OCI-LY3 (cell line): ENCODE measurements around the gene ZBTB22.

ENCODE experiments used
- H2AFZ ChIP-seq: fragments of 200-600, 300-600 bp; shearing (Covaris generic); 2 replicates; pipeline ENCODE4 v1.6.0; 2014; ENCODE audit warnings: antibody characterized with exemption, low read depth, low read length
- H3K27ac ChIP-seq: fragments of 200-600, 300-600 bp; sonication (generic); 2 replicates; pipeline ENCODE4 v1.5.1; 2014; ENCODE audit warnings: mild to moderate bottlenecking, low read length, moderate library complexity, mixed read lengths
- H3K27me3 ChIP-seq: fragments of 200-600, 300-600 bp; sonication (generic); 2 replicates; pipeline ENCODE4 v1.6.1; 2014; ENCODE audit warnings: low read depth, low read length, mixed read lengths
- H3K36me3 ChIP-seq: fragments of 200-600, 300-600 bp; sonication (generic); replicated peaks from 2 replicates; pipeline ENCODE3; 2014; ENCODE audit warnings: low read depth, low read length, mixed read lengths
- H3K4me1 ChIP-seq: fragments of 300-600, 200-600 bp; sonication (generic); 2 replicates; pipeline ENCODE4 v1.6.1; 2014; ENCODE audit warnings: low read length, mixed read lengths
- H3K4me2 ChIP-seq: fragments of 200-600, 300-600 bp; sonication (generic); 2 replicates; pipeline ENCODE4 v1.6.1; 2014; ENCODE audit warnings: low read length, mixed read lengths
- H3K4me3 ChIP-seq: fragments of 300-600, 200-600 bp; sonication (generic); 2 replicates; pipeline ENCODE4 v1.5.1; 2014; ENCODE audit warnings: antibody characterized with exemption, mild to moderate bottlenecking, low read length, moderate library complexity
- H3K79me2 ChIP-seq: fragments of 300-600, 200-600 bp; shearing (Covaris generic); 2 replicates; pipeline ENCODE4 v1.6.1; 2014; ENCODE audit warnings: mild to moderate bottlenecking, low read length, mixed read lengths
- H3K9ac ChIP-seq: fragments of 300-600, 200-600 bp; shearing (Covaris generic); 2 replicates; pipeline ENCODE4 v1.6.0; 2014; ENCODE audit warnings: mild to moderate bottlenecking, low read length, moderate library complexity
- H3K9me3 ChIP-seq: fragments of 200-600, 300-600 bp; shearing (Covaris generic); 2 replicates; pipeline ENCODE4 v1.6.1; 2014; ENCODE audit warnings: low read length, mixed read lengths; ENCODE audit not compliant: insufficient read depth
- H4K20me1 ChIP-seq: fragments of 200-600, 300-600 bp; sonication (generic); 2 replicates; pipeline ENCODE4 v1.6.1; 2016; ENCODE audit warnings: low read length, mixed read lengths; ENCODE audit not compliant: insufficient read depth
- CTCF ChIP-seq: fragments of 200-600, 300-600 bp; sonication (generic); IDR thresholded peaks from 2 replicates; pipeline ENCODE4 v1.5.1; 2014; ENCODE audit warnings: antibody characterized with exemption, low read length, low read depth
- EZH2phosphoT487 ChIP-seq: fragments of 200-600 bp; shearing (Covaris generic); IDR thresholded peaks from 2 replicates; pipeline ENCODE4 v1.6.1; 2018; ENCODE audit warnings: antibody characterized with exemption, mixed run types, low read depth

Gene ZBTB22

GRCh38 chr6:33336495-33336894, 19.0 kb upstream of the ZBTB22 start:
- Histone ChIP-seq H3K4me3 (no peak overlapping the region), H2AFZ (no peak overlapping the region), H3K9me3 (no peaks in the 10 kb centered on the region)

GRCh38 chr6:33335916-33336315, 18.4 kb upstream of the ZBTB22 start:
- Histone ChIP-seq H3K9ac (no peak overlapping the region; the same call in 1 of the 2 replicates), H3K4me1 (peaks cover 13% of the 10 kb centered on the region), H3K4me3 (peak overlapping the region; percentile 40; the same call in 1 of the 2 replicates), H3K27me3 (no peaks in the 10 kb centered on the region), H3K9me3 (no peaks in the 10 kb centered on the region), H3K36me3 (no peaks in the 10 kb centered on the region), H3K27ac (no peak overlapping the region), H2AFZ (peak overlapping the region; percentile 74; the same call in 1 of the 2 replicates), H3K4me2 (peak overlapping the region; percentile 60), H3K79me2 (no peaks in the 10 kb centered on the region), H4K20me1 (no peaks in the 10 kb centered on the region)
- TF ChIP-seq CTCF (no peak), EZH2phosphoT487 (no peak)

More at GRCh38 chr6:33336495-33336894, 19.0 kb upstream of the ZBTB22 start:
- TF ChIP-seq EZH2phosphoT487 (no peak), CTCF (no peak)
- no peaks in the 10 kb centered on the region for H3K79me2 ChIP-seq
- no peaks in the 10 kb centered on the region for H4K20me1 ChIP-seq
- H3K4me1 ChIP-seq, result peaks cover 13% of the 10 kb centered on the region
- H3K27ac ChIP-seq, result no peak overlapping the region
- no peak overlapping the region for H3K4me2 ChIP-seq
- no peak overlapping the region for H3K9ac ChIP-seq
- H3K36me3 ChIP-seq, result no peaks in the 10 kb centered on the region
- no peaks in the 10 kb centered on the region for H3K27me3 ChIP-seq

GRCh38 chr6:33333666-33334065, 16.1 kb upstream of the ZBTB22 start:
- no peak overlapping the region for H3K27ac ChIP-seq
- H3K9ac ChIP-seq, result no peak overlapping the region
- TF ChIP-seq EZH2phosphoT487 (no peak), CTCF (no peak)
- H3K9me3 ChIP-seq, result no peaks in the 10 kb centered on the region
- no peak overlapping the region for H3K4me2 ChIP-seq
- no peaks in the 10 kb centered on the region for H4K20me1 ChIP-seq
- no peaks in the 10 kb centered on the region for H3K36me3 ChIP-seq
- no peak overlapping the region for H3K4me3 ChIP-seq
- H2AFZ ChIP-seq, result no peak overlapping the region
- H3K27me3 ChIP-seq, result no peaks in the 10 kb centered on the region
- no peaks in the 10 kb centered on the region for H3K79me2 ChIP-seq
- H3K4me1 ChIP-seq, result peaks cover 13% of the 10 kb centered on the region

- no peak for TF ChIP-seq EZH2phosphoT487
- no peaks in the 10 kb centered on the region for H3K79me2 ChIP-seq
- no peaks in the 10 kb centered on the region for H4K20me1 ChIP-seq
- H3K9me3 ChIP-seq, result no peaks in the 10 kb centered on the region
- no peak overlapping the region for H3K4me3 ChIP-seq
- no peaks in the 10 kb centered on the region for H3K36me3 ChIP-seq
- peaks cover 5% of the 10 kb centered on the region for H3K4me1 ChIP-seq
- no peaks in the 10 kb centered on the region for H3K27me3 ChIP-seq
- no peak overlapping the region for H2AFZ ChIP-seq
- no peak overlapping the region for H3K9ac ChIP-seq
- H3K27ac ChIP-seq, result no peak overlapping the region
- no peak overlapping the region for H3K4me2 ChIP-seq
Observed at GRCh38 chr6:33330736-33331135, 13.2 kb upstream of the ZBTB22 start.
